HG02623 (cell line): ENCODE measurements around the gene ITPRIPL2.

Experiments
- ATAC-seq: cut with Tn5 transposase; IDR thresholded peaks from one replicate; pipeline ENCODE4 v1.9.1; 2021; ENCODE audit warnings: moderate library complexity; ENCODE audit not compliant: unreplicated experiment

The ITPRIPL2 gene

DNA sequence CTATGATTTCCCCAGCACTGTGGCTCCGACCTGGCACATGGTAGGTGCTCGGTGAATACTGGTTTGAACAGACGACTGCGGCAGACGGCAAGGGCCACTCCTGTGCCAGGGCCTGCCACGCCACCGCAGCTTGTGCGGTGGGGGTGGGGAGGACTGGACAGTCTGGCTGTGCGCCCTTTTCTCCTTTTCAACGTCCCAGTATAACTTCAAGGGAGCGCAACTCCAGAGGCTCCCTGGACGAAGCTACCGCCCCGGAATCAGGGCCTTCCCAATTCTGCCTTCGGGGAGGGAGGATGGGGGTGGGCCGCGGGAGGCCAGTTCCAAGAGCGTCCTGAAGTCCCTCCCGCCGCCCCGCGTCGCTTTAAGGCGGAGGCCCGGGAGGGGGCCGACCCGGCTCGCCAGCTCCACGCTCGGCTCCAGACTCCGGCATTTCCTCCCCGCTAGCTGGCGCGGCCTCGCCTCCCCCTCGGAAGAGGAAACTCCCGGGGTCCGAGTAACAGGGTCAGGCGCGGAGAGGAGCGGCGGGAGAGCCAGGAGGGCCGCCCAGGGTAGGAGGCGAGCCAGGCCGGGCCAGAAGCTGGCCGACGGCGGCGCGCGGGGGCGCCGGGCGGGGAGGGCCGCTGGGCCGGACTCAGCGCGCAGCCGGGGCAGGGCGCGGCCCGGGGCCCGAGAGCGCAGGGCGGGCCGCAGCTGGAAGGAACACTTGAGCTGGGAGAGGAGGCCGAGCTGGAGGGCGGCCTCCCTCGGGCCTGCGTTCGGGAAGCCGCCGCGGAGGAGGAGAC lies at the start of gene ITPRIPL2:
TSS of gene ITPRIPL2 (plus strand) at position 388 of the 782 bp plus-strand sequence. CDS start 498 bp downstream, outside the sequence.
- no peak for ATAC-seq

DNA sequence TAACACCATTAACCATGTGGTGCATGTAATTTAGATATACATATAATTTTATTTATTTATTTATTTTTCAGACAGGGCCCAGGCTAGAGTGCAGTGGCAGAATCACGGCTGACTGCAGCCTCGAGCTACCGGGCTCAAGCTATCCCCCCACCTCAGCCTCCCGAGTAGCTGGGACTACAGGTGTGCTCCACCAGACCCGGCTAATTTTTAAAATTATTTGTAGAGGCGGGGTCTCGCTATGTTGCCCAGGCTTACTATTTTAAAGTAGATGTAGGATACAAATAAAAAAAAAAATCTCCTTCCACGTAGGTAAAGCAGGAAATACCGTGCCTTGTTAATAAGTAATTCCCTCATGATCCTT lies 46.8 kb upstream of the ITPRIPL2 start:
- no peak for ATAC-seq

DNA sequence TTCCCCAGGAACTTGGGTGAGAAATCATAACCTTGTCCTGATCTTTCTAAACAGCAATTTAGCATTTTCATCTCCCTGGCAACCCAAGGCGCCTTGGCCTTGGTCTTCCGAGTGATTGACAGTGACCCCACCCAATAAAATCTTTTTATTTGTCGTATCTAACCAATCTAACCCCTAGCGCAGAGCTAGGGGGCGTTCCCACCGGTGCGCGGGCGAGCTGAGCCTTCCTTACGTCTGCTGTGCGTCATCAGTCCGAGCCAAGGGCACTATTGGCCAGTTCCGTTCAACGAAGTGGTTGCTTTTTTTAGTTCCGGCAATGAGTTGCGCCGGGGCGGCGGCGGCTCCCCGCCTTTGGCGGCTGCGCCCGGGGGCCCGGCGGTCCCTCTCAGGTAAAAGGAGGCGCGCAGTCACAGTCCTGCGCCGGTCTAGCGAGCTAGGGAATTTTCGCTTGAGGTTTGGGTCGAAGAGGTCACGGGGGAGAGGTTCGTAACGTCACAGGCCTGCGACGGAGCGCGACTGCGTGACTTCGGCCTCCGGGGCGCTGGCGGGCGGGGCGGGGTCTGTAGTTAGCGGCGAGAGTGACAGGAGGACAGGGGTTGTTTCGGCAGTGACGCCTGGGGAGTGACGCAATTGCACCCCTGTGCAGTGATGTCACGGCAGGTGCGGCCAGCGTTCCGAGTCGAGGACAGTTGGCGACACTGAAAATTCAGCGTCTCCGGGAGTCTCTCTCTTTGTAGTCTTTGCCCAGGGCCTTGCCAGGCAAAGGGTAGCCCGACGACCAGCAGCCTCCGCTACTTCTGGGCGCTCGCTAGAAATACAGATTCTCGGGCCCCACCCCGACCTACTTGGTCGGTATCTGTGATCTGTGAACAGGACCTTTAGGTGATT lies 46.2 kb upstream of the ITPRIPL2 start, which contains the start of gene COQ7:
TSS of gene COQ7 (plus strand) at position 266 of the 888 bp plus-strand sequence. CDS start at position 317, 51 bp downstream.
- ATAC-seq, result peak; percentile 87

DNA sequence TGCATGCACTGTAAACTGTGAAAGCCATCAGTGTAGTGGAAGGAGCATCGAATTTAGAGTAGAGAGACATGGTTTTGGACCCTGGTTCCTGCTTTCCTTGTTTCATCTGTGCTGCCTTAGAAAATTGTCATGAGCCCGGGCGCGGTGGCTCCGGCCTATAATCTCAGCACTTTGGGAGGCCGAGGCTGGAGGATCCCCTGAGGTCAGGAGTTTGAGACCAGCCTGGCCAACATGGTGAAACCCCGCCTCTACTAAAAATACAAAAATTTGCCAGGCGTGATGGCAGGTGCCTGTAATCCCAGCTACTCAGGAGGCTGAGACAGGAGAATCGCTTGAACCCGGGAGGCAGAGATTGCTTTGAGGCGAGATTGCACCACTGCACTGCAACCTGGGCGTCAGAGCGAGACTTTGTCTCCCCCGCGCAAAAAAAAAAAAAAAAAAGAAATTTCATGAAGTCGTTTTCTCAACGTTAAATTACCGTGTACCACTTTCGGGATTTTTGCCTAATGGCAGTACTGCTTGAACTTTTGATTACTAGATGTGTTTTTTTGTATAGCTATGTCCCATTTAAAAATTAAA lies 45.4 kb upstream of the ITPRIPL2 start:
- ATAC-seq, result no peak

DNA sequence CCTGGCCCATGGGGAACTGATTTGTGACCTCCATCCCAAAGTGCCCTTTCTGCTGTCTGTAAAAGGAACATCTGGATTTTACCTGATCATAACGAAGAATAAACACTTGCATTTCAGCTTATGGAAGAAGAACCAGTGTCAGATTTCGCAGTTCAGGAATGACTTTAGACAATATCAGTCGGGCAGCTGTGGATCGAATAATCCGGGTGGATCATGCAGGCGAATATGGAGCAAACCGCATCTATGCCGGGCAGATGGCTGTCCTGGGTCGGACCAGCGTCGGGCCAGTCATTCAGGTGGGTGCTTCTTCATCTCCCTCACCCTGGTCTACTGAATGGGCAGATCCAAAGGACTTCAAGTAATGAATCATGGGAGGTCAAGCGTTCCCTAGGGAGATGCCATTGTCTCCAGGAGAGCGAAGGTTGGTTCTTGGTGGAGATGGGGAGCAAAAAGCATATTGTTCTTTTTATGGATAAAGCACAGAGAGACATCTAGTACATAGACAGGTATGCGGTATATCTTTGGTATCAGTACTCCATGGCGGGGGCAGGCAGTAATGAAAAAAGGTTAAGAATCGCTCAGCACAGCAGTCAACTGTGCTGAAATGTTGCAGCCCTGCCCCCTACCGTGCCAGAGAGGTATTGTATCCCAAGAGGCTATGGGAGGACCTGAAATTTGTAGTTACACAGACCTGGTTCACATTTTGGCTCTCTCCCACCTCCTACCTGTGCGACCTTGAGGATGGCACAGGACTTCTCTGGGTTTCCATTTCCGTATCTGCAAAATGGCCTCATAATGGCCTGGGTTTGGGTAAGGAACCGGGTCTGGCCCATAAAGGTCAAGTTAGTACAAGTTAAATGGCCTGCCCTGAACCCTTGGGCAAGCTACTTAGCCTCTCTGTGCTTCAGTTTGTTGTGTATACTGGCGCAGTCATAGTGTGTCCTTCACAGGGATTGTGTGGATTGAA lies 41.7 kb upstream of the ITPRIPL2 start:
- no peak for ATAC-seq

DNA sequence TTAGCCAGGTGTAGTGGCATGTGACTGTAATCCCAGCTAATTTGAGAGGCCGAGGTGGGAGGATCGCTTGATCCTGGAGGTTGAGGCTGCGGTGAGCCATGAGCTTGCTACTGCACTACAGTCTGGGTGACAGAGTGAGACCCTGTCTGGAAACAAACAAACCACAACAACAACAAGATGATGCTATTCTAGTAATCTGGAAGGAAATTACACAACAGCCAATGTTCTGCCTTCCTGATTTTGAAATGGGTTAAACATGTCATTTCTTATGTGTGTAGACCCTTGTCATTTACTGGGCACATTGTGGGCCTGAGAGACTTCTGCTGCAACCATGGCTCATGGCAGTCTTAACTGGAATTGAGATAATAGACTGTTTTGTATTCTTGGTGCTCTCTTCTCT lies 40.4 kb upstream of the ITPRIPL2 start:
- ATAC-seq, result no peak

DNA sequence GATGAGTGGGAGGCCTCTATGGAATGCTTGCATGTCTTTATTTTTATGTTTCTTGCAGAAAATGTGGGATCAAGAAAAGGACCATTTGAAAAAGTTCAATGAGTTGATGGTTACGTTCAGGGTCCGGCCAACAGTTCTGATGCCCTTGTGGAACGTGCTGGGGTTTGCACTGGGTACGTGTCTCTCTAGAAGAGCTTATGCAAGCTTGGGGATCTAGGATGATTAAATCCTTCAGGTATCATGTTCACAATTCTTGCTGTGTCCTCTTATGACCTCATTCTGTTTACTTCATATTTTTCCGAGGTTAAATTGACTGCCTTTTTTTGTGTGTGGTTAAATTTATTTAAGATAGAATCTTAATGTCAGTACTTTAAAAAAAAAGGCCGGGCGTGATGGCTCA lies 39.9 kb upstream of the ITPRIPL2 start:
- no peak for ATAC-seq

DNA sequence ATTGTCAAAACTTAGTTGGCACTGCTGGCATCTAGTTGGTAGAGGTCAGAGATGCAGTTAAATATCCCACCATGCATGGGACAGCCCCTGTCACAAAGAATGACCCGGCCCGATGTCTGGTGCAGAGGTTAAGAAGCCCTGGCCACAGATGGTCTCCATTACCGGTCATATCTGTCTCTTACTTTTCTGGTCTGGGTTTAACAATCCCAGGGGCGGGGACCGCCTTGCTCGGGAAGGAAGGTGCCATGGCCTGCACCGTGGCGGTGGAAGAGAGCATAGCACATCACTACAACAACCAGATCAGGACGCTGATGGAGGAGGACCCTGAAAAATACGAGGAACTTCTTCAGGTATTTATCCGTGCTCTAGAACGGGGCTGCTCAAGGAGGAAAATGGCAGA lies 38.3 kb upstream of the ITPRIPL2 start:
- ATAC-seq, result no peak

DNA sequence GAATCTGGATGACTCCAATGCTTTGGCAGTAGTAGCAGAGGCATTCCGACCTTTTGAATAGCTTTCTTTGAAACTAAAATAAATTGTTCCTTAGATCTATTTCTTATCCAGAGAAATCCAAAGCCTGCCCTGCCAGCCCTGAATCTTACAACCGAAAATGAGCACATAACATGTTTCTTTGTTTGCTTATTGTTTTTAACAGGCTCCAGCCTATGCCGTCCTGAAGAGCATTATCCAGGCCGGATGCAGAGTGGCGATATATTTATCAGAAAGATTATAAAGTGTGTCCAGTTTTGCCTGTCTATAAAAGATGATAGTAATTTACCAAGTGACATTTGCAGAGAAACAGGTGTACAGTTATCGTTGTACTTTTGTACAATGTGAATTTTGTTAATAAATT lies 35.9 kb upstream of the ITPRIPL2 start:
- ATAC-seq, result no peak

DNA sequence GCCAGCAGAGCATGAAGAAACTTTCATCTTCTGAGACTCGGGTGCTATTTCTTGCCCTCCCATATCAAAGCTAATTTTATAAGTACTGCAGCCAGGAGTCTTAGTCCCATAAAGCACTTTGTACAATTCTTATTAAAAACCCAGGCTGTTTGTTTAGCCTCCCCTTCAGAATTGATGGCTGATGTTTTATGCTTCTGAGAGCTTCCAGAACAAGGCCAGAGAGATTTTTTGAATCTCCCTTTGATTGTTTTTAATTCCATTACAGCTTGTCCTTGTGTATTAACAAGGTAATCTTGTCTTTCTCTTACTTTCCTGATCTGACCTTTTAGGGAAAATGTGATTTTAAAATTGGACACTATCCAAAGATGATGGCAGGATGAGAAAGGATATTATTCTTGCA lies 30.1 kb upstream of the ITPRIPL2 start:
- no peak for ATAC-seq

DNA sequence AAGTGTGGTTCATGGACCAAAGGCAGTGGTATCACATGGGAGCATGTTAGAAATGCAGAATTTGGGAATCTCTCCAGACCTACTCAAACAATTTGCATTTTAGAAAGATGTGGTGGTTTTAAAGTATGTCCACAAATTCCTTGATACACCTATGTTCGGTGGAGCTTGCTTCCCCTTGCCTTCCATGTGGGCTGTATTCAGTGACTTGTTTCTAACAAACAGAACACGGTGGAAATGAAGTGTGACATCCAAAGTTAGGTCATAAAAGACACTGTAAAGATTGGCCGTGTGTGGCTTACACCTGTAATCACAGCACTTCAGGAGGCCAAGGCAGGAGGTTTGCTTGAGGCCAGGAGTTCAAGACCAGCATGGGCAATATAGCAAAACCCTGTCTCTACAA lies 29.6 kb upstream of the ITPRIPL2 start:
- ATAC-seq, result no peak

DNA sequence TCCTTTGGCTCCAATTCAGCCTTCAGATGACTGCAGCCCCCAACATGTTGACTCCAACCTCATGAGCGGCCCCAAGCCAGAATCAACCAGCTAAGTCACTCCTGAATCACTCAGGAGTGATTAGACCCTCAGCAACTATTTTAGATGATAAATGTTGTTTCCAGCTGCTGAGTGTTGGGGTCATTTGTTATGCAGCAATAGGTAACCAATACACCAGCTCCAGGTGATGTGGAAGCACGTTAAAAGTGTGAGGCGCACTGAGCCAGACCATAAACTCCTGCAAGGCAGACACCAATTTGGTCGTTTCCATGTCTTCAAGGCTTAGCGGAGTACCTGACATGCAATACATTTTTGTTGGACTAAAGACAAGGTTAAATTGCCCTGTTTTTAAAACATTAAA lies 28.9 kb upstream of the ITPRIPL2 start:
- no peak for ATAC-seq

DNA sequence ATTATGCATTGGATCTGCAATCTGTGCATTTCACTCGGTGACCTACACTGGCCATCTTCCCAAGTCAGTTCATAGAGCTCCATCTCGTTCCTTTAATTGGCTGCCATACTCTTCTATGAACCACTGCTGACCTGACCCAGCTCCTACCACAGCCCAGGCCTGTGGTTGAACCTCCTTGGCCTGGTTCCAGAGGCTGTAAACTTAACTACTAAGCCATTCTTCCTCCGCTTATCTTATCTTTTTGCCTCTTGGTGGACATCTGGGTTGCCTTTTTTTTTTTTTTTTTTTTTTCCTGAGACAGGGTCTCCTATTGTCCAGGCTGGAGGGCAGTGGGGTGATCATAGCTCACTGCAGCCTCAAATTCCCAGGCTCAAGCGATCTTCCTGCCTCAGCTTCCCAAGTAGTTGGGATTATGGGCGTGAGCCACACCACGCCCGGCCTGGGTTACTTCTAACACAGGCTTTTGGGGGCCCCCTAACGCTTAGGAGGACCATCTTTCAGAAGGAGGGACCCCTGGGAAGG lies 28.0 kb upstream of the ITPRIPL2 start:
- no peak for ATAC-seq

DNA sequence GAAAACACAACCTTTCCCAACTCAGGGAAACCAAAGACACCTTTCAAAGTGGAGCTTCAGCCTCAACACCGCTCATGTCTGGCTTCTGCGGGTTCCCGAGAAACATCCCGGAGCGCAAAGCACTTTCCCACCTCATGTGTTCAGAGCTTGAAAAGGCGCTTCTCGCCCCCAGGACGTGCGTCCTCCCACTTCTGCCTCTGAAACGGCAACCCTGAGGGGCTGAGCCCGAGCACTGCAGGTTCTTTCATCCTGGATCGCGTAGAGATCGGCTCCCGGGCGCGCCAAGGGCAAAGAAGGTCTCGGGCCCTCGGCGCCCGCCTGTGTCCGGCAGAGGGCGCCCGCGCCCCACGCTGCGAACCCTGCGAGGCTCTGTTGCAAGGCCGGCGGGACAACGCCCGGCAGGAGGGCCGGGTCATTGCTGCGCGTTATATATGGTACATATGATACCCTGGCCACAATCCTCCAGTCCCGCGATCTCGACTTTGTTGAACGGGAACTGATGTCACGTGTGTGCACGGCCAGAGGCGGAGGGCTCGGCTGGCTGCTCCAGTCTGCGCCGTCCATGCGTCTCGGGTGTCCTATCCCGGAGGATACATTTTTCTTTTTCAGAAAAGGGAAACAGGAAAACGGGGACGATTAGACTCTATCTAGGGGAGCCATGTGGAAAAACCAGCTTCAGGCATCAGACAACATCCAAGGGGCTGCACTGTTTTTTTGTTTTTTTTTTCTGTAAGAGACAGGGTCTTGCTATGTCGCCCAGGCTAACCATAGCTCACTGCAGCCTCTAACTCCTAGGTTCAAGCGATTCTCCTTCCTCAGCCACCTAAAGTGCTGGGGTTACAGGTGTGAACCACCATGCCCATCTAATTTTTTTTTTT lies 27.2 kb upstream of the ITPRIPL2 start:
- peak; percentile 72 for ATAC-seq

DNA sequence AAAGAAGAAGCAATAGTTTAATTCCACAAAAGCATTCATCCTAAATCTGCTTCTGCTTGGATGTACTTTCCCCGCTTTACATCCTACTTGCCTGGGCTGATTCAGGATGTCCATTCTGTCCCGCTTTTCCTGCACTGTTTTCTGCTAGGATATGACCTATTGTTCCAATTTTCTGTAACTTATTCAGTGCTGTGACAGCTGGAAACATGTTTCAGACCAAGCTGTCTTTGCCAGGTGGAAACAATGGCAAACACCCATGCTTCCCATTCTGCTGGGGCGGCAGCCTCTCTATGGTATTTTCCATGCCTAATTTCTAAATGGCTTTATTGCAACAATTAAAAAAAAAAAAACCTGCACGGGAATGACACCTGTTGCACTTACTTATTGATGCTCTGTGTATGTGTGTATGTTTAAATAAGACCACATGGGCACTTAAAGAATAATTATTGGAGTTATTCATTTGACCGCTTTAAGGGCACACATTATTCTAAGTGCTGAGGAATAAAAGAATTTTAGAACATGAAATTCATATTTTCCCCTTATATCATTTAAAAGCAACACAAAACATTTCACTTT lies 25.3 kb upstream of the ITPRIPL2 start:
- no peak for ATAC-seq

DNA sequence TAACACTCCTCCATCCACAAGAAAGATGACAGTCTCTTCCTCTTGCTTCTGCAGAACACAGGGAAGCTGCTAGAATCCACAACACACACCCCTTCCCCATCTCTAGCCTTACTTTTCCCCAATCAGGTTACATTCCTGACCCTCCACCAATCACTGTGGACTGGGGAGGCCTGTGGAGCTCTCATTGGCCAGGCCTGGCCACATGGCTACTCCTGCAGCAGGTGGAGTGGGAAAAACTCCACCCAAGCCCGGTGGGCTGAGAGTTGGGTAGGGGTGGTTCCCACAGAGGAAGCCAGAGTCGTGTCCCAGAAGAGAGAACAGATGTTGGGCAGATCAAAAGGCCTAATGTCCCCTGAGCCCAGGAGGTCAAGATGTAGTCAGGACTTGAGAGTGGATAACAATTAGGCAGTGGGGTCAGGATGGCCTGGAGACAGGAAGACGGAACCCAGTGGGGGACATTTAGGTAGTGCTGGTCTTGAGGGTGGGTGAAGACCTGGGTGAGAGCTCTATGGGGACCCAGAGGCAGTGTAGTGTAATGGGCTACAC lies 24.3 kb upstream of the ITPRIPL2 start:
- no peak for ATAC-seq

DNA sequence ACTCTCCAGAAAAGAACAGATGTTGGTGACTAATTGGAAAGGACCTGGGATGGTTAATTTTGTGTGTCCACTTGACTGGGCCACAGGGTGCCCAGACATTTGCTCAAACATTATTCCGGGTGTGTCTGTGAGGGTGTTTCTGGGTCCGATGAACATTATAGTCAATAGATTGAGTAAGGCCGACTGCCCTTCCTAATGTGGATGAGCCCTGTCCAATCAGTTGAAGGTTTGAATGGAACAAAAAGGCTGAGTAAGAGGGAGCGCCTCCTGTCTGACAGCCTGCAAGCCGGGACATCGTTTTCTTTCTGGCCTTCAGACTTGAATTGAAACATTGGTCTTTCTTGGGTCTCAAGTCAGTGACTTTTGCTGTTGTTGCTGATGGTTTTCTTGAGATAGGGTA lies 22.8 kb upstream of the ITPRIPL2 start:
- no peak for ATAC-seq

DNA sequence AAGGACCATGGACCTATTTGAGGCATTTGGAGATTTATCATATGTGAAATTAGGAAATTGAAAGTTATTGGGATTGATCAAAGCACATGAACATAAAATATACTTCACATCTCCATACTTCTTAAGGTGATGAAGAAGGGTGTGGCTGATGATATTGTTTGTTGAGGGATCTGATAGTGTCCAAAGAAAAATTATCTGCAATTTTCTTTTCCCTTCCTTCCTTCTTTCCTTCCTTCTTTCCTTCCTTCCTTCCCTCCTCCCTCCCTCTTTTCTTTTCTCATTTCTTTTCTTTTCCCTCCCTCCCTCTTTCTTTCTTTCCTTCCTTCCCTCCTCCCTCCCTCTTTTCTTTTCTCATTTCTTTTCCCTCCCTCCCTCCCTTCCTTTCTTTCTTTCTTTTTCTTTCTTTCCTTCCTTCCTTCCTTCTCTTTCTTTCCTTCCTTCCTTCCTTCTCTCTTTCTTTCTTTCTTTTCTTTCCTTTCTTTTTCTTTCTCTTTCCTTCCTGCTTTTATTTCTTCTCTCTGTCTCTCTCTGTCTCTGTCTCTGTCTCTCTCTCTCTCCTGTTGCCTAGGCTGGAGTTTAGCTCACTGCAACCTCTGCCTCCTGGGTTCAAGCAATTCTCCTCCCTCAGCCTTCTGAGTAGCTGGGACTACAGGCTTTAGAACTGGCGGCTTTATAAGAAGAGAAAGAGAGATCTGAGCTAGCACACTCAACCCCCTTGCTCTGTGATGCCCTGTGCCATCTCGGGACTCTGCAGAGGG lies 20.9 kb upstream of the ITPRIPL2 start:
- no peak for ATAC-seq
